HL-60 (cell line): ENCODE data around the gene TARS1.
"Not testable (repeated sequence)": the region's sequence is repeated elsewhere in the genome, so short reads cannot be mapped to it uniquely, and the experiment has no call there.

Experiments used
- DNase-seq, 2 experiments: peaks; one replicate each; pipeline ENCODE4 v3.0.0-alpha.2; 2010 to 2020; ENCODE audit warnings: low read depth in 1 of 2, low spot score in 1 of 2
- H3K27ac ChIP-seq: fragments of 250-450 bp; sonication (Bioruptor Pico); replicated peaks from 2 replicates; pipeline ENCODE4 v1.5.1; 2020; ENCODE audit warnings: mild to moderate bottlenecking, moderate library complexity
- H3K27me3 ChIP-seq: fragments of 250-450 bp; sonication (Bioruptor Pico); 2 replicates; pipeline ENCODE4 v1.5.1; 2021; ENCODE audit warnings: mild to moderate bottlenecking, moderate library complexity; ENCODE audit not compliant: insufficient read depth, poor library complexity, severe bottlenecking
- H3K4me3 ChIP-seq: replicated peaks from 2 replicates; pipeline ENCODE4 v1.5.1; 2011; ENCODE audit warnings: mild to moderate bottlenecking, control low read depth, low read length; ENCODE audit not compliant: insufficient read depth
- CTCF ChIP-seq: IDR thresholded peaks from one replicate; pipeline ENCODE4 v1.5.1; 2011; ENCODE audit warnings: low read length, control low read depth, inconsistent platforms; ENCODE audit not compliant: insufficient read depth
- GABPA ChIP-seq: IDR thresholded peaks from 2 replicates; pipeline ENCODE4 v1.6.1; 2012; ENCODE audit warnings: low read depth
- POLR2AphosphoS5 ChIP-seq: IDR thresholded peaks from 2 replicates; pipeline ENCODE4 v1.6.1; 2012; ENCODE audit warnings: low read depth
- REST ChIP-seq: IDR thresholded peaks from 2 replicates; pipeline ENCODE4 v1.6.1; 2012; ENCODE audit warnings: low read depth; ENCODE audit not compliant: insufficient replicate concordance
- SPI1 ChIP-seq: IDR thresholded peaks from 2 replicates; pipeline ENCODE4 v1.6.1; 2012; ENCODE audit warnings: low read depth, mild to moderate bottlenecking, borderline replicate concordance

The TARS1 gene

GRCh38 chr5:33430983-33431382 lies 9.8 kb upstream of the TARS1 start:
- Histone ChIP-seq H3K27ac (no peak overlapping the region), H3K27me3 (no peaks in the 10 kb centered on the region), H3K4me3 (no peak overlapping the region)
- no peak for TF ChIP-seq GABPA
- TF ChIP-seq REST, result no peak
- no peak for TF ChIP-seq CTCF
- TF ChIP-seq POLR2AphosphoS5, result no peak
- DNase-seq, result no peak

- no peak for TF ChIP-seq SPI1
- DNase-seq, result no peak
- no peaks in the 10 kb centered on the region for H3K27me3 ChIP-seq
- H3K4me3 ChIP-seq, result no peak overlapping the region
- H3K27ac ChIP-seq, result no peak overlapping the region
Observed at GRCh38 chr5:33432656-33433055, 8.1 kb upstream of the TARS1 start.

- H3K4me3 ChIP-seq, result no peak overlapping the region
- H3K27ac ChIP-seq, result no peak overlapping the region
- no peak for TF ChIP-seq SPI1
- no peak for TF ChIP-seq POLR2AphosphoS5
- TF ChIP-seq GABPA, result no peak
- TF ChIP-seq CTCF, result no peak
- DNase-seq, result no peak
- H3K27me3 ChIP-seq, result no peaks in the 10 kb centered on the region
Observed at GRCh38 chr5:33433303-33434240, 7.2 kb upstream of the TARS1 start.

GRCh38 chr5:33435893-33436490 lies 4.8 kb upstream of the TARS1 start:
- TF ChIP-seq CTCF, result peak; percentile 81
- H3K4me3 ChIP-seq, H3K27me3 ChIP-seq, H3K27ac ChIP-seq: not testable (repeated sequence)
- peak in 1 of 2 experiments; percentile 76 for DNase-seq

- Histone ChIP-seq H3K27me3 (no peaks in the 10 kb centered on the region), H3K4me3 (peak overlapping the region; percentile 95), H3K27ac (no peak overlapping the region)
- TF ChIP-seq CTCF (no peak), REST (no peak), GABPA (no peak), POLR2AphosphoS5 (no peak), SPI1 (no peak)
- DNase-seq, result no peak
Observed at GRCh38 chr5:33438996-33439395, 1.8 kb upstream of the TARS1 start.
